ENCODE measurements around the gene BGLAP. TPM values are rescaled to one million over a fixed set of nuclear protein-coding genes. Genes with fewer than 3 reads are reported as not detected.
A peak's percentile ranks its signal among the peaks of the same experiment; 100 is the strongest.

Gene BGLAP
- total RNA-seq, 1 experiment from 2014 or later: 2.3 TPM

- TF ChIP-seq ATF6 (CRISPR knock-in tag; IDR thresholded peaks at IDR 0.05) (no peak), SP1 (CRISPR knock-in tag; conservative IDR thresholded peaks at IDR 0.05) (peak; percentile 96), CREM (CRISPR knock-in tag; IDR thresholded peaks at IDR 0.05) (peak; percentile 71; the same call in 1 of the 2 replicates), CTCF (IDR thresholded peaks at IDR 0.05) (peak; percentile 37), ESRRA (CRISPR knock-in tag; IDR thresholded peaks at IDR 0.05; ENCODE audit: borderline replicate concordance) (no peak)
Observed at GRCh38 chr1:156193488-156194299, 48.3 kb upstream of the BGLAP start, which contains the start of gene SLC25A44 (continued).

GRCh38 chr1:156194300-156194652, 47.7 kb upstream of the BGLAP start:
- Mint-ChIP-seq H3K4me3 (peak overlapping the region; percentile 99), H3K4me1 (peaks cover 35% of the 10 kb centered on the region), H3K27ac (peak overlapping the region; percentile 94), H3K36me3 (peaks cover 7% of the 10 kb centered on the region), H3K27me3 (ENCODE audit: low read depth) (no peaks in the 10 kb centered on the region), H3K9me3 (peaks cover 8% of the 10 kb centered on the region)
- TF ChIP-seq KAT7 (CRISPR knock-in tag; IDR thresholded peaks at IDR 0.05; ENCODE audit: borderline replicate concordance) (0 out of 2 replicates have a peak, but pooled peaks have one; percentile 38), EMX1 (CRISPR knock-in tag; IDR thresholded peaks at IDR 0.05) (no peak), GABPB1 (CRISPR knock-in tag; IDR thresholded peaks at IDR 0.05) (no peak), ZNF416 (CRISPR knock-in tag; IDR thresholded peaks at IDR 0.05) (0 out of 2 replicates have a peak, but pooled peaks have one; percentile 24)
- CTCF ChIA-PET: interaction anchor here (0.6 to 2.6 kb wide), 20 partner anchors 9 to 210 kb away, joined by 3 to 29 read pairs (median 5); partner anchors contain the start of genes CCT3, PMF1, SEMA4A and SMG5
- no peak for DNase-seq (ENCODE audit: low spot score)
- ATAC-seq: no peak; the same call in 1 of the 2 replicates
- POLR2A ChIA-PET: interaction anchor here (1.1 to 1.7 kb wide), 4 partner anchors 17 to 53 kb away, joined by 4 to 8 read pairs (median 6); partner anchors contain the start of gene PMF1

GRCh38 chr1:156195853-156196252, 46.1 kb upstream of the BGLAP start:
- Mint-ChIP-seq H3K27me3 (ENCODE audit: low read depth) (no peaks in the 10 kb centered on the region), H3K9me3 (no peaks in the 10 kb centered on the region), H3K36me3 (peaks cover 9% of the 10 kb centered on the region), H3K4me1 (peaks cover 35% of the 10 kb centered on the region), H3K27ac (peak overlapping the region; percentile 73; the same call in 1 of the 2 replicates), H3K4me3 (peak overlapping the region; percentile 99)
- DNase-seq (ENCODE audit: low spot score) (no peak), ATAC-seq (no peak)
- TF ChIP-seq ATF3 (CRISPR knock-in tag; conservative IDR thresholded peaks at IDR 0.05) (no peak), PRDM15 (CRISPR knock-in tag; IDR thresholded peaks at IDR 0.05) (peak; percentile 75)
- POLR2A ChIA-PET: no interaction called here
- CTCF ChIA-PET: interaction anchor here (1.1 kb wide), 1 partner anchor 50 kb away, joined by 3 read pairs; no protein-coding TSS in a partner anchor

All from WTC11 (cell line).